ENCODE results near the gene DPP6.

The DPP6 gene

DNA sequence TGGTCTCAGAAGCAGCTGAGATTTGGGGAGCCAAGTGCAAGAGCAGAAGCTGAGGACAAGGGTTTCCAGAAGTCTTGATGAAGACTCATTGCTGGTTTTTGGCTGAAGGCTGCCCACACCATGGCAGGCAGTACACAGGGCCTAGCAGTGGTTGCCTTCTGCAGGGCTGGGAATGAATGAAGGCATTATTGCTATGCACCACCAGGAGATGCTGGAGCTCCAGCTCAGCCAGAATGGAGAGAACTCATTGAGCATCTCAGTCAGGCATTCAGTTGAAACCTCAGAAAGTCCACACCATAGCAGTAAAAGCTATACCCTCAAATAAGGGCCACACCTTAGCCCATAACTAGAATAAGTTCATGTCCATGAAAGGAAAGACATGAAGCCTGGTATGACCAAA is 190.5 kb downstream of the DPP6 start:
- Histone ChIP-seq H3K27me3 (no peaks in the 10 kb centered on the region), H3K4me3 (ENCODE audit: low read depth in 1 of 2, low read length in 1 of 2) (no peak overlapping the region), H3K4me1 (ENCODE audit: control insufficient read depth in 1 of 2, insufficient read depth in 1 of 2, low read depth in 1 of 2, low read length in 1 of 2) (no peaks in the 10 kb centered on the region), H3K9me3 (no peaks in the 10 kb centered on the region), H3K27ac (no peak overlapping the region), H3K36me3 (no peaks in the 10 kb centered on the region)
- no peak for TF ChIP-seq CTCF (IDR thresholded peaks at IDR 0.05)

- no peak for TF ChIP-seq CTCF (IDR thresholded peaks at IDR 0.05)
- Histone ChIP-seq H3K4me3 (ENCODE audit: low read depth in 1 of 2, low read length in 1 of 2) (no peak overlapping the region), H3K27ac (no peak overlapping the region), H3K9me3 (no peaks in the 10 kb centered on the region), H3K36me3 (no peaks in the 10 kb centered on the region), H3K4me1 (ENCODE audit: control insufficient read depth in 1 of 2, insufficient read depth in 1 of 2, low read depth in 1 of 2, low read length in 1 of 2) (no peaks in the 10 kb centered on the region), H3K27me3 (no peaks in the 10 kb centered on the region)
Measured at GRCh38 chr7:154252046-154252445, 199.8 kb downstream of the DPP6 start.

- Histone ChIP-seq H3K36me3 (no peaks in the 10 kb centered on the region), H3K4me1 (ENCODE audit: control insufficient read depth in 1 of 2, insufficient read depth in 1 of 2, low read depth in 1 of 2, low read length in 1 of 2) (no peaks in the 10 kb centered on the region), H3K27ac (no peak overlapping the region), H3K4me3 (ENCODE audit: low read depth in 1 of 2, low read length in 1 of 2) (no peak overlapping the region), H3K27me3 (no peaks in the 10 kb centered on the region), H3K9me3 (no peaks in the 10 kb centered on the region)
- no peak for TF ChIP-seq CTCF (IDR thresholded peaks at IDR 0.05)
Measured at GRCh38 chr7:154253810-154254209, 201.6 kb downstream of the DPP6 start.

DNA sequence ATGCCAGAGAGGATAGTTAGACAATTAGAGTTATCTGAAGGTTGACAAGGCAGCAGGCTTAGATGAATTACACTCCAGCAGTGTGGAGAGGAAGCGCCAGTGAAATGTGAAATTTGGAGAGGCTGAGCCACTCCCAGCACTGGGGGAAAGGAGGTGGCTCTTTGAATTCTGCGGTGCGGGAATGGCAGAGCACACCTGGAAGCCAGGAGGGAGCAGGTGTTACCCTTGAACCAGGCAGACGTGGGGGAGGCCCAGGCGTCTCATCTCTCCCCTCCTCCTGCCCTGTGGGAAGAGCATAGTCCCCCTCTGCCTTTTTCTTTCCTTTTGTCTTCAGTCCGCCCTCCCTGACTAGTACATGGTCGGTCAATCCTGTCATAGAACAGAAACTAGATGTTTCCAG is 203.1 kb downstream of the DPP6 start:
- H3K27ac ChIP-seq: no peak overlapping the region
- no peaks in the 10 kb centered on the region for H3K9me3 ChIP-seq
- no peaks in the 10 kb centered on the region for H3K27me3 ChIP-seq
- H3K4me1 ChIP-seq (ENCODE audit: control insufficient read depth in 1 of 2, insufficient read depth in 1 of 2, low read depth in 1 of 2, low read length in 1 of 2): no peaks in the 10 kb centered on the region
- H3K4me3 ChIP-seq (ENCODE audit: low read depth in 1 of 2, low read length in 1 of 2): no peak overlapping the region
- no peaks in the 10 kb centered on the region for H3K36me3 ChIP-seq
- TF ChIP-seq CTCF (IDR thresholded peaks at IDR 0.05): no peak

- no peaks in the 10 kb centered on the region for H3K36me3 ChIP-seq
- no peak overlapping the region for H3K27ac ChIP-seq
- no peak overlapping the region for H3K4me3 ChIP-seq (ENCODE audit: low read depth in 1 of 2, low read length in 1 of 2)
- no peaks in the 10 kb centered on the region for H3K27me3 ChIP-seq
- H3K4me1 ChIP-seq (ENCODE audit: control insufficient read depth in 1 of 2, insufficient read depth in 1 of 2, low read depth in 1 of 2, low read length in 1 of 2): no peaks in the 10 kb centered on the region
- no peaks in the 10 kb centered on the region for H3K9me3 ChIP-seq
- TF ChIP-seq CTCF (IDR thresholded peaks at IDR 0.05): no peak
Measured at GRCh38 chr7:154256150-154256549, 204.0 kb downstream of the DPP6 start.

DNA sequence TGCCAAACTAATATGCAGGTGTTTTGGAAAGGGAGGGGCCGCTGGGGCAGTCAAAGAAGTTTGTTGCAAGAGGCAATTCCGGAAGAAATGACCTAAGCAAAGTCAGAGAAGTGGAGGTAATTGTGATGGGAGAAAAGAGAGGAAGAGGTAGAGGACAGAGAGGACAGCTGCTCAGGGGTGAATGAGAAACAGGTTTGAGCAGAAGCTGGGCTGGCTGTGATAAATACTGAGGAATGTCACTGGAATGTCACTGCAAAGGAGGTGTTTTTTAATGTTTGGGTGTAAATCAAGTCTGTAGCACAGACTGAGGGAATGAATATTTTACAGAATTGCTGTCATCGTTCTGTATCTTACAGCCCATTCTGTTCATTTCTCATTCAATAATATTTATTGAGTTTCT is 207.2 kb downstream of the DPP6 start:
- TF ChIP-seq CTCF (IDR thresholded peaks at IDR 0.05): no peak
- H3K36me3 ChIP-seq: no peaks in the 10 kb centered on the region
- no peak overlapping the region for H3K4me3 ChIP-seq (ENCODE audit: low read depth in 1 of 2, low read length in 1 of 2)
- no peak overlapping the region for H3K27ac ChIP-seq
- H3K9me3 ChIP-seq: no peaks in the 10 kb centered on the region
- H3K4me1 ChIP-seq (ENCODE audit: control insufficient read depth in 1 of 2, insufficient read depth in 1 of 2, low read depth in 1 of 2, low read length in 1 of 2): no peaks in the 10 kb centered on the region
- H3K27me3 ChIP-seq: no peaks in the 10 kb centered on the region

Measured in neutrophil (primary cell).